Colonic mucosa (tissue), 4 donors: ENCODE results near the gene ASB14. TPM values are rescaled to one million over a fixed set of nuclear protein-coding genes. Genes with fewer than 3 reads are reported as not detected.

Source experiments
- DNase-seq: peaks from one replicate; pipeline ENCODE4 v3.0.0-alpha.2; 2020
- H3K27ac ChIP-seq: fragments of 200-600 bp; one replicate; pipeline ENCODE4 v1.8.0; 2021
- H3K27me3 ChIP-seq: fragments of 200-600 bp; one replicate; pipeline ENCODE4 v1.8.0; 2021
- H3K36me3 ChIP-seq: fragments of 200-600 bp; one replicate; pipeline ENCODE4 v1.8.0; 2021
- H3K4me1 ChIP-seq: fragments of 200-600 bp; one replicate; pipeline ENCODE4 v1.8.0; 2021; ENCODE audit warnings: mild to moderate bottlenecking
- H3K4me3 ChIP-seq: fragments of 200-600 bp; one replicate; pipeline ENCODE4 v1.8.0; 2021
- H3K9ac ChIP-seq, 2 donors: one replicate each; pipeline ENCODE4 v1.7.0; 2013; ENCODE audit warnings: control low read depth in 2 of 2, low read depth in 2 of 2, low read length in 2 of 2
- H3K9me3 ChIP-seq: fragments of 200-600 bp; one replicate; pipeline ENCODE4 v1.8.0; 2021
- CTCF ChIP-seq: fragments of 200-600 bp; IDR thresholded peaks from one replicate; pipeline ENCODE4 v1.8.0; 2022; ENCODE audit warnings: antibody characterized with exemption, mild to moderate bottlenecking
- intact Hi-C: fragments of 100-400 bp; cut with DNase I; formaldehyde crosslinking; loops from one replicate; pipeline ENCODE4 v1.14.1; 2022
- total RNA-seq, 2 donors: library from RNA; stranded (reverse); fragmentation: NEBNext Ultra II Directional in 1 of 2; extraction: Animal tissue kit (Norgen Biotek cat#: 25700) in 1 of 2; gene quantifications; one replicate each; pipeline ENCODE4 v1.2.1, GENCODE V29; 2021
- donor health status: healthy.
- donor health status: DM: no; HTN: no; CAD: no.
- donor health status: DM: no; HTN: no; CAD: no.

Gene ASB14
- total RNA-seq, 2 donors from 2014 or later: not detected

DNA sequence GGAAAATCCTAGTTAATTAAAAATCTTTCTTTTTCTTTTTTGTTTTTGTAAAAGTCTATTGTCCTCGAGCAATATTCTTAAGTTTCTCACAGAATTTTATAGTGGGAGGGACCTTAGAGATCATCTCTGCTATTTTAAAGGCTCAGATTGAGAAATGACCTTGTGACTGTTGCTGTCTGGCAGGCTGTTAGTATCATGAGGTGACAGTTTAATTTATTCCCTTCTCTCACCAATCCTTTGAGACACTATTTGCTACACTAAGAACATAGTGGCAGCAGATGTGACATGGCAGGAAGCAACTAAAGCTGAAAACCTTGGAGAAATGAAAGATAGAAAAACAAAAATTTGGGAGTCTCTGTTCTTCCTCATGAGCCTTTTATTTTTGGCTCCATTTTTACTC lies 40.1 kb downstream of the ASB14 start:
- H3K9me3 ChIP-seq: no peaks in the 10 kb centered on the region
- intact Hi-C loops: no loop called here
- H3K4me1 ChIP-seq: no peaks in the 10 kb centered on the region
- no peaks in the 10 kb centered on the region for H3K36me3 ChIP-seq
- H3K4me3 ChIP-seq: no peak overlapping the region
- no peak overlapping the region for H3K27ac ChIP-seq
- H3K27me3 ChIP-seq: no peaks in the 10 kb centered on the region
- no peak for DNase-seq
- no peak overlapping the region for H3K9ac ChIP-seq
- TF ChIP-seq CTCF: no peak

DNA sequence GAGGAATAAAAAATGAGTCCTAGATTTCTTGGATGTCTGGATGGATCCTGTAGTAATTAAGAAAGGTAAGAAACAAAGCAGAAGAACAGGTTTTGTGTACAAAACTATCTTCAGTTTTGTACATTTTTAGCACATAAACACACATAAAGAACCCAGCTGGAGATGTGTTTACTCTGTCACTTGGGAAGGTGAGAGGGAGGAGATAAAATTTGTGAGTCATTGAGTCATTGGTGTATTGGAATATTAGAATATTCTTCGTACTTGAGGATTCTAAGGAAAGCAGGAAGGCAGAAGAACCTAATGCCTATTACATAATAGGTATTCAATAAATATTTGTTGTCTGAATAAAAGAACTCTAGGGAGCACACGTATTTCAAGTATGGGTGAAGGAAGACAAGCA lies 47.5 kb downstream of the ASB14 start:
- no peak overlapping the region for H3K4me3 ChIP-seq
- H3K9ac ChIP-seq: no peak overlapping the region
- H3K27ac ChIP-seq: no peak overlapping the region
- no peaks in the 10 kb centered on the region for H3K9me3 ChIP-seq
- no peak for TF ChIP-seq CTCF
- no peak for DNase-seq
- no peaks in the 10 kb centered on the region for H3K36me3 ChIP-seq
- no peaks in the 10 kb centered on the region for H3K27me3 ChIP-seq
- intact Hi-C loops: no loop called here
- no peaks in the 10 kb centered on the region for H3K4me1 ChIP-seq

DNA sequence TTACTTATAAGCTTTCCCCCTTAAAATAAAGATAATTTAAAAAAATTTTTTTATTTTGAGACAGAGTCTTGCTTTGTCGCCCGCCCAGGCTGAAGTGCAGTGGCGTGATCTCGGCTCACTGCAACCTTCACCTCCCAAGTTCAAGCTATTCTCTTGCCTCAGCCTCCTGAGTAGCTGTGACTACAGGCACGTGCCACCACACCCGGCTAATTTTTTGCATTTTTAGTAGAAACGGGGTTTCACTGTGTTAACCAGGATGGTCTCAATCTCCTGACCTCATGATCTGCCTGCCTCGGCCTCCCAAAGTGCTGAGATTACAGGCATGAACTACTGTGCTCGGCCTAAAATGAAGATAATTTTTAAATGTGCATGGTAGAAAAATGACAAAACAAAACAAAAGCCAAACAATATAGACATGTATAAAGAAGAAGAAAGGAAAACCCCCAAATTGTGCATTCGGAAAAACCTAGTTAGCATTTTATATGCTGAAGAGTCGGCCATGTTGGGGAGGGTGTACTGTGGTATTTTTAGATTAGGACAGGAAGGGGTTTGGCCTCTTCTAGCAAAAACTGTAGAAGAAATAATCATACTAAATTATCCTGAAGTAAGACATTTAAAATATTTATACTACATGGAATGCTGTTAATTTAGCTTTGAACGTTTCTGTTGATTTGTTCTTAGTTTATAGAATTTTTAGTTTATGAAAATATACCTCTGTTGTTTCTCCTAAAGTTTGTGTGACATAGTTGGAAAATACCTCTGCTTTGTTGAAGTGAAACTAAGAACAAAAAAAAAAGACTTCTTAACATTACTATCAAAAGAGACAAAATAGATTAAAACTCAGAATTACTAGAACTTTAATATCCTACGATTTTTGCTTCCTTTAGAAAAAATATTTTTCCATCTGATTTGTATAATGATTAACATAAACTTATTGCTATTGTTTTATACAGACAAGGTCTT lies 57.6 kb downstream of the ASB14 start:
- no peak for TF ChIP-seq CTCF
- no peak overlapping the region for H3K9ac ChIP-seq
- H3K9me3 ChIP-seq: no peaks in the 10 kb centered on the region
- H3K4me3 ChIP-seq: no peak overlapping the region
- intact Hi-C loops: no loop called here
- H3K4me1 ChIP-seq: no peaks in the 10 kb centered on the region
- no peak overlapping the region for H3K27ac ChIP-seq
- no peaks in the 10 kb centered on the region for H3K36me3 ChIP-seq
- H3K27me3 ChIP-seq: no peaks in the 10 kb centered on the region
- no peak for DNase-seq

GRCh38 chr3:57233799-57234198 lies 58.7 kb downstream of the ASB14 start:
- Histone ChIP-seq H3K9me3 (no peaks in the 10 kb centered on the region), H3K27me3 (no peaks in the 10 kb centered on the region), H3K4me1 (no peaks in the 10 kb centered on the region), H3K36me3 (no peaks in the 10 kb centered on the region), H3K4me3 (no peak overlapping the region), H3K27ac (no peak overlapping the region), H3K9ac (no peak overlapping the region)
- intact Hi-C loops: no loop called here
- TF ChIP-seq CTCF: no peak
- DNase-seq: no peak

GRCh38 chr3:57230006-57230405 lies 62.5 kb downstream of the ASB14 start:
- Histone ChIP-seq H3K4me1 (no peaks in the 10 kb centered on the region), H3K36me3 (no peaks in the 10 kb centered on the region), H3K27ac (no peak overlapping the region), H3K9me3 (no peaks in the 10 kb centered on the region), H3K9ac (no peak overlapping the region), H3K27me3 (no peaks in the 10 kb centered on the region), H3K4me3 (no peak overlapping the region)
- intact Hi-C loops: no loop called here
- TF ChIP-seq CTCF: no peak
- DNase-seq: no peak
